Measurements from ENCODE around the gene ZNF232. TPM values are rescaled to one million over a fixed set of nuclear protein-coding genes. Genes with fewer than 3 reads are reported as not detected.
A peak's percentile ranks its signal among the peaks of the same experiment; 100 is the strongest.

ZNF232 gene
- total and polyA plus RNA-seq, 2 of the 13 experiments (the other 11 are each of a cell fraction or from before 2014, with no cell fraction given), result 7.8 to 28.7 TPM

DNA sequence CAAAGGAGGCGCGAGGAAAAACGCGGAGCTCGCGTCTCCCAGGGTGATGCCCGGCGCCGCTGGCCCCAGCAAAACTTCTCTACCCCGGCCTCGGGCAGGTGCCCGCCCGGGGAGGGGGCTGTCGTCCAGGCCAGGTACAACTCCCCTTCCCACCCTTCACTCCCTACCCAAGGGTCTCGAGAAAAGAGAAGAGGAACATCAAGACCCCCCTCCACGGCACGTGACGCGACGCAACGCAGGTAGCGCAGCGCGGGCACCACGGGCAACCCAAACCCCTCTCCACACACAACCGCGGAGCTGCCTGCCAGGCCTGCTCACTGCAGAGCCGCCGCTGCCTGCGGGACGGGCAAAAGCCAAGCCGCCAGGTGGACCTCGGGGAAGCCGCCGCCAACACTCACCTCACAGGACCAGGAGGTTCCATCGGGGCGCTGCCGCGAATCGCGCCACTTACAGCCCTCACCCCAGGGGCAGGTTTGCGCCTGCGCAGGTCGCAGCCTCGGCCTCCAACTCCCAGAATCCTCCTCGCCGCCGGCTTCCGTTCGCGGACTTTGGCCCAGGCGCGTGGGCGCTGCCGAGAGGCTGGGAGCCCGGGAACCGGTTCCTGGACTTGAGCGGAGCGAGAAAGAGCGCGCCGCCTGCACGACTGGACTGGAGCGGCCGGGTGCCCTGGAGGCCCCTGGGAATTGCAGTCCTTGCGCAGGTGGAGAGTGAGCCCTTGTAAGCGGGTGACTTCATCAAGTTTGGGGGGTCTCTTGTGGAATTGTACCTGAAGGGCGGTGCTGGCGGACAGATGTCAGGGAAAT lies at the start of gene ZNF232 (continued):
- TF ChIP-seq, protein P1, sequence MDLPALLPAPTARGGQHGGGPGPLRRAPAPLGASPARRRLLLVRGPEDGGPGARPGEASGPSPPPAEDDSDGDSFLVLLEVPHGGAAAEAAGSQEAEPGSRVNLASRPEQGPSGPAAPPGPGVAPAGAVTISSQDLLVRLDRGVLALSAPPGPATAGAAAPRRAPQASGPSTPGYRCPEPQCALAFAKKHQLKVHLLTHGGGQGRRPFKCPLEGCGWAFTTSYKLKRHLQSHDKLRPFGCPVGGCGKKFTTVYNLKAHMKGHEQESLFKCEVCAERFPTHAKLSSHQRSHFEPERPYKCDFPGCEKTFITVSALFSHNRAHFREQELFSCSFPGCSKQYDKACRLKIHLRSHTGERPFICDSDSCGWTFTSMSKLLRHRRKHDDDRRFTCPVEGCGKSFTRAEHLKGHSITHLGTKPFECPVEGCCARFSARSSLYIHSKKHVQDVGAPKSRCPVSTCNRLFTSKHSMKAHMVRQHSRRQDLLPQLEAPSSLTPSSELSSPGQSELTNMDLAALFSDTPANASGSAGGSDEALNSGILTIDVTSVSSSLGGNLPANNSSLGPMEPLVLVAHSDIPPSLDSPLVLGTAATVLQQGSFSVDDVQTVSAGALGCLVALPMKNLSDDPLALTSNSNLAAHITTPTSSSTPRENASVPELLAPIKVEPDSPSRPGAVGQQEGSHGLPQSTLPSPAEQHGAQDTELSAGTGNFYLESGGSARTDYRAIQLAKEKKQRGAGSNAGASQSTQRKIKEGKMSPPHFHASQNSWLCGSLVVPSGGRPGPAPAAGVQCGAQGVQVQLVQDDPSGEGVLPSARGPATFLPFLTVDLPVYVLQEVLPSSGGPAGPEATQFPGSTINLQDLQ (CRISPR knock-in tag; IDR thresholded peaks at IDR 0.05), result peak; percentile 58; the same call in 1 of the 2 replicates
- TF ChIP-seq ZNF549 (CRISPR knock-in tag; IDR thresholded peaks at IDR 0.05) (peak; percentile 88; the same call in 1 of the 2 replicates), ZNF382 (CRISPR knock-in tag; IDR thresholded peaks at IDR 0.05; ENCODE audit: borderline replicate concordance) (no peak), ZNF20 (CRISPR knock-in tag; IDR thresholded peaks at IDR 0.05) (no peak), AHR (CRISPR knock-in tag; IDR thresholded peaks at IDR 0.05) (no peak; the same call in 1 of the 2 replicates), SSRP1 (CRISPR knock-in tag; IDR thresholded peaks at IDR 0.05) (no peak), MEIS2 (CRISPR knock-in tag; IDR thresholded peaks at IDR 0.05) (peak; percentile 50), ZNF274 (CRISPR knock-in tag; IDR thresholded peaks at IDR 0.05) (peak; percentile 82; the same call in 1 of the 2 replicates), ZSCAN29 (CRISPR knock-in tag; conservative IDR thresholded peaks at IDR 0.05) (0 out of 2 replicates have a peak, but pooled peaks have one; percentile 45), KDM1A (CRISPR knock-in tag; IDR thresholded peaks at IDR 0.05) (no peak), MXI1 (IDR thresholded peaks at IDR 0.05; ENCODE audit: borderline replicate concordance, low read depth, low read length) (peak; percentile 90; the same call in 1 of the 3 replicates), XRCC5 (optimal IDR thresholded peaks at IDR 0.05; ENCODE audit: low read length) (peak; percentile 67), ZNF614 (CRISPR knock-in tag; IDR thresholded peaks at IDR 0.05; ENCODE audit: borderline replicate concordance) (no peak), CREM (IDR thresholded peaks at IDR 0.05) (peak; percentile 74), CREM (CRISPR knock-in tag; IDR thresholded peaks at IDR 0.05) (no peak), BRD4 (CRISPR knock-in tag; IDR thresholded peaks at IDR 0.05) (peak; percentile 80; the same call in 1 of the 2 replicates), JDP2 (CRISPR knock-in tag; IDR thresholded peaks at IDR 0.05; ENCODE audit: borderline replicate concordance) (no peak), DNMT3B (CRISPR knock-in tag; conservative IDR thresholded peaks at IDR 0.05) (no peak)
- TF ChIP-seq, protein P2, sequence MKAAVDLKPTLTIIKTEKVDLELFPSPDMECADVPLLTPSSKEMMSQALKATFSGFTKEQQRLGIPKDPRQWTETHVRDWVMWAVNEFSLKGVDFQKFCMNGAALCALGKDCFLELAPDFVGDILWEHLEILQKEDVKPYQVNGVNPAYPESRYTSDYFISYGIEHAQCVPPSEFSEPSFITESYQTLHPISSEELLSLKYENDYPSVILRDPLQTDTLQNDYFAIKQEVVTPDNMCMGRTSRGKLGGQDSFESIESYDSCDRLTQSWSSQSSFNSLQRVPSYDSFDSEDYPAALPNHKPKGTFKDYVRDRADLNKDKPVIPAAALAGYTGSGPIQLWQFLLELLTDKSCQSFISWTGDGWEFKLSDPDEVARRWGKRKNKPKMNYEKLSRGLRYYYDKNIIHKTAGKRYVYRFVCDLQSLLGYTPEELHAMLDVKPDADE (CRISPR knock-in tag; IDR thresholded peaks at IDR 0.05), result 0 out of 2 replicates have a peak, but pooled peaks have one; percentile 67
- TF ChIP-seq, protein P3, sequence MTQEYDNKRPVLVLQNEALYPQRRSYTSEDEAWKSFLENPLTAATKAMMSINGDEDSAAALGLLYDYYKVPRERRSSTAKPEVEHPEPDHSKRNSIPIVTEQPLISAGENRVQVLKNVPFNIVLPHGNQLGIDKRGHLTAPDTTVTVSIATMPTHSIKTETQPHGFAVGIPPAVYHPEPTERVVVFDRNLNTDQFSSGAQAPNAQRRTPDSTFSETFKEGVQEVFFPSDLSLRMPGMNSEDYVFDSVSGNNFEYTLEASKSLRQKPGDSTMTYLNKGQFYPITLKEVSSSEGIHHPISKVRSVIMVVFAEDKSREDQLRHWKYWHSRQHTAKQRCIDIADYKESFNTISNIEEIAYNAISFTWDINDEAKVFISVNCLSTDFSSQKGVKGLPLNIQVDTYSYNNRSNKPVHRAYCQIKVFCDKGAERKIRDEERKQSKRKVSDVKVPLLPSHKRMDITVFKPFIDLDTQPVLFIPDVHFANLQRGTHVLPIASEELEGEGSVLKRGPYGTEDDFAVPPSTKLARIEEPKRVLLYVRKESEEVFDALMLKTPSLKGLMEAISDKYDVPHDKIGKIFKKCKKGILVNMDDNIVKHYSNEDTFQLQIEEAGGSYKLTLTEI (CRISPR knock-in tag; conservative IDR thresholded peaks at IDR 0.05), result no peak
- TF ChIP-seq, protein P4, sequence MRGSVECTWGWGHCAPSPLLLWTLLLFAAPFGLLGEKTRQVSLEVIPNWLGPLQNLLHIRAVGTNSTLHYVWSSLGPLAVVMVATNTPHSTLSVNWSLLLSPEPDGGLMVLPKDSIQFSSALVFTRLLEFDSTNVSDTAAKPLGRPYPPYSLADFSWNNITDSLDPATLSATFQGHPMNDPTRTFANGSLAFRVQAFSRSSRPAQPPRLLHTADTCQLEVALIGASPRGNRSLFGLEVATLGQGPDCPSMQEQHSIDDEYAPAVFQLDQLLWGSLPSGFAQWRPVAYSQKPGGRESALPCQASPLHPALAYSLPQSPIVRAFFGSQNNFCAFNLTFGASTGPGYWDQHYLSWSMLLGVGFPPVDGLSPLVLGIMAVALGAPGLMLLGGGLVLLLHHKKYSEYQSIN (CRISPR knock-in tag; IDR thresholded peaks at IDR 0.05; ENCODE audit: borderline replicate concordance), result no peak
- TF ChIP-seq, protein P5, sequence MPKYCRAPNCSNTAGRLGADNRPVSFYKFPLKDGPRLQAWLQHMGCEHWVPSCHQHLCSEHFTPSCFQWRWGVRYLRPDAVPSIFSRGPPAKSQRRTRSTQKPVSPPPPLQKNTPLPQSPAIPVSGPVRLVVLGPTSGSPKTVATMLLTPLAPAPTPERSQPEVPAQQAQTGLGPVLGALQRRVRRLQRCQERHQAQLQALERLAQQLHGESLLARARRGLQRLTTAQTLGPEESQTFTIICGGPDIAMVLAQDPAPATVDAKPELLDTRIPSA (CRISPR knock-in tag; IDR thresholded peaks at IDR 0.05; ENCODE audit: borderline replicate concordance), result no peak
